ENCODE results near the gene TCF7L1.

The TCF7L1 gene

DNA sequence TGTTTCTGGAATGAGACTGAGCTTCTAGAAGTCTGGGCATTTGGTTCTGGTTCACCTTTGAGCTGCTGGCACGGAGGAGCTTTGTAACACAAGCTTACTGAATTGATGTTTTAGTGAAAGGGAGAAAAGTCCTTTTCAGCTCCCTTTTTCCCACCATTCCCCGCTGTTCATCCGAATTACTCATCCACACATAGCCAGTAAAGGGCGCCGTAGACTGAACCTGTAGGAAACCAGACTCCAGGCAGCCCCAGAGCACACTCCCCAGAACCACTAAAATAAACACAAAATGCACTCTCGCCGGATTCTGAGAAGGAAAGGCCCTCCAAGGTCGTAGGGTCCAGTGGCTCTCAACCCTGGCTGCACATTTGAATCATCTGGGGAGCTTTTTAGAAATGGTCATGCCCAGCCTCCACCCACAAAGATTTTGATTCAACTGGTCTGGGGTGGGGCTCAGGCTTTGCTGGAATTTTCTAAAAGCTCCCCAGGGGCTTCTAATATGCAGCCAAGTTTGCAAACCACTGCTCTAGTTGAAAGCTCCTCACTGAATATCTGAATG, 29.6 kb downstream of the TCF7L1 start:
- no peak for DNase-seq
- POLR2A ChIA-PET: no interaction called here

DNA sequence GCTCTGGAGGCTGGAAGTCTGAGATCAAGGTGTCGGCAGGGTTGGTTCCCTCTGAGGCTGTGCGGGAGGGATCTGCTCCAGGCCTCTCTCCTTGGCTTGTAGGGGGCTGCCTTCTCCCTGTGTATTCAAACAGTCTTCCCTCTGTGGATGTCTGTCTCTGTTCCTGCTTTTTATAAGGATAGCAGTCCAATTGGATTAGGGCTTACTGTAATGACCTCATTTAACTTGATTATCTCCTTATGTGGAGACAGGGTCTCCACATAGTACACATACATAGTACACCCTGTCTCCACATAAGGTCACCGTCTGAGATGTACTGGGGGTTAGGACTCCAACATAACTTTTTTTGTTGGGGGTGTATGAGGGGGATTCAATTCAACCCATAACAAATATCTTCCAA, 30.5 kb downstream of the TCF7L1 start:
- Histone ChIP-seq H3K36me3 (ENCODE audit: control insufficient read depth in 4 of 4, insufficient read depth in 4 of 4, low read length in 3 of 4) (no peaks in the 10 kb centered on the region), H3K27me3 (replicated peaks in 2 of 5; ENCODE audit: control insufficient read depth in 4 of 5, insufficient read depth in 5 of 5, low read length in 4 of 5) (peaks cover 0 to 4% (median 0%) of the 10 kb centered on the region in 5 experiments), H3K9me3 (ENCODE audit: control extremely low read depth in 1 of 5, control insufficient read depth in 4 of 5, insufficient read depth in 2 of 5, low read depth in 1 of 5, low read length in 4 of 5) (no peaks in the 10 kb centered on the region), H3K4me3 (ENCODE audit: control insufficient read depth in 1 of 7, extremely low read depth in 1 of 7, insufficient read depth in 4 of 7, low read depth in 2 of 7, low read length in 6 of 7) (no peak overlapping the region), H3K27ac (ENCODE audit: insufficient read depth in 1 of 2, low read depth in 1 of 2, low read length in 2 of 2, poor library complexity in 1 of 2, severe bottlenecking in 2 of 2) (no peak overlapping the region), H3K4me1 (ENCODE audit: control extremely low read depth in 1 of 4, control insufficient read depth in 4 of 4, insufficient read depth in 4 of 4, low read length in 3 of 4) (no peaks in the 10 kb centered on the region)
- DNase-seq: no peak
- WGBS (ENCODE audit: insufficient coverage): 100% methylated on average over 1 of the region's 3 CpGs
- ChIA-PET POLR2A (no interaction called here), CTCF (no interaction called here)

More for the DNA sequence above, 29.6 kb downstream of the TCF7L1 start:
- Histone ChIP-seq H3K27me3 (replicated peaks in 2 of 5; ENCODE audit: control insufficient read depth in 4 of 5, insufficient read depth in 5 of 5, low read length in 4 of 5) (peaks cover 0 to 6% (median 0%) of the 10 kb centered on the region in 5 experiments), H3K4me1 (ENCODE audit: control extremely low read depth in 1 of 4, control insufficient read depth in 4 of 4, insufficient read depth in 4 of 4, low read length in 3 of 4) (no peaks in the 10 kb centered on the region), H3K36me3 (ENCODE audit: control insufficient read depth in 4 of 4, insufficient read depth in 4 of 4, low read length in 3 of 4) (no peaks in the 10 kb centered on the region), H3K27ac (ENCODE audit: insufficient read depth in 1 of 2, low read depth in 1 of 2, low read length in 2 of 2, poor library complexity in 1 of 2, severe bottlenecking in 2 of 2) (no peak overlapping the region), H3K4me3 (ENCODE audit: control insufficient read depth in 1 of 7, extremely low read depth in 1 of 7, insufficient read depth in 4 of 7, low read depth in 2 of 7, low read length in 6 of 7) (no peak overlapping the region), H3K9me3 (ENCODE audit: control extremely low read depth in 1 of 5, control insufficient read depth in 4 of 5, insufficient read depth in 2 of 5, low read depth in 1 of 5, low read length in 4 of 5) (no peaks in the 10 kb centered on the region)
- CTCF ChIA-PET: no interaction called here
- WGBS (ENCODE audit: insufficient coverage): 91% methylated on average over 4 of the region's 8 CpGs

DNA sequence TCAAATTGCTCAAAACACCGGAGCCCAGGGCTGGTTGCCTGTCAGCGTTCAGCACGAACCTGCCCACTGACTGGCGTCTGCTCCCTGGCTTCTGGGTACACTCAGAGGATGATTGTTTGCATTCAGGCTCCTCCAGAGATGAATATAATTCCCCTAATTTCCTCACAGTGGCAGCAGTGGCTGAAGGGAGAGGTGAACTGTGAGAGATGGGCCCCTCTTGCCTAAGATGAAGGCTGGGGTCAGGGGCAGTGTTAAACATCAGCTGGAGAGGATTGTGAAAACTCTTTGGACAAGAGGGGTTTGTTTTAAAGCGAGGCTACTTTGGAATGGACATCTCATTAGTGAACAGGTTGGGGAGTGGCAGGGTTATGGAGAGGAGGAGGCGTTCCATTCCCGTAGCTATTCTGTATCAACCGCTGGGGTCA, 31.0 kb downstream of the TCF7L1 start:
- Histone ChIP-seq H3K36me3 (ENCODE audit: control insufficient read depth in 4 of 4, insufficient read depth in 4 of 4, low read length in 3 of 4) (no peaks in the 10 kb centered on the region), H3K27ac (ENCODE audit: insufficient read depth in 1 of 2, low read depth in 1 of 2, low read length in 2 of 2, poor library complexity in 1 of 2, severe bottlenecking in 2 of 2) (no peak overlapping the region), H3K4me1 (ENCODE audit: control extremely low read depth in 1 of 4, control insufficient read depth in 4 of 4, insufficient read depth in 4 of 4, low read length in 3 of 4) (no peaks in the 10 kb centered on the region), H3K4me3 (ENCODE audit: control insufficient read depth in 1 of 7, extremely low read depth in 1 of 7, insufficient read depth in 4 of 7, low read depth in 2 of 7, low read length in 6 of 7) (no peak overlapping the region), H3K27me3 (replicated peaks in 2 of 5; ENCODE audit: control insufficient read depth in 4 of 5, insufficient read depth in 5 of 5, low read length in 4 of 5) (peaks cover 0 to 3% (median 0%) of the 10 kb centered on the region in 5 experiments), H3K9me3 (ENCODE audit: control extremely low read depth in 1 of 5, control insufficient read depth in 4 of 5, insufficient read depth in 2 of 5, low read depth in 1 of 5, low read length in 4 of 5) (no peaks in the 10 kb centered on the region)
- 100% methylated on average over 2 of the region's 8 CpGs for WGBS (ENCODE audit: insufficient coverage)
- POLR2A ChIA-PET: no interaction called here
- CTCF ChIA-PET: no interaction called here
- DNase-seq: no peak

DNA sequence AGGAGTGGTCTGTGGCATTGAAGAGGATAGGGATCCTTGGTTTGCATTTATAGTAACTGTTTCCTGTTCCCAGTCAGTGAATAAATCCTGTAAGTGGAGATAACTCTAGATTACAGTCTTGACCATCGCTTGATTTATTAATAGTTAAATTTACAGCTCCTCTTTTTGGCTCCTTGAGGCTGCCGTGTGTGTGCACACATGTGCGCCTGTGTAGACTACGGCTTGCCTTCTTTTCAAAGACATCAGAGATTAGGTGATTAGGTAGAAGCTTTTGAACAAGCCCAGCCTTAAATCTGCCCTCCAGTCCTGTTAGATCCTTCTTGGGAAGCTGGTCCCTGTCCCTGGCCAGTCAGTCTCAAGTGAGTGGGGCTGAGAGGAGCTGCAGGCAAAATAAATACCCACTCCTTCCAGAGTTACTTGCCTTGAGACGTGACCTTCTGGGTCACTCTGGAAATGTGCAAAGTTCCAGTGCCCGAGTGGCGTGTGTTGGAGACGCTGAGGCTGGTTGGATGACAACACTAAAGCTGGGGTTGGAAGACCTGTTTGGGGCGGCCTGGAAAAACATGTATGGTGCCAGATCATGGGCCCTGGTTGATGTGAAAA, 32.0 kb downstream of the TCF7L1 start:
- ChIA-PET POLR2A (no interaction called here), CTCF (interaction anchor here (1.4 kb wide), 1 partner anchor 101 kb away, joined by 5 read pairs; no protein-coding TSS in a partner anchor)
- Histone ChIP-seq H3K9me3 (ENCODE audit: control extremely low read depth in 1 of 5, control insufficient read depth in 4 of 5, insufficient read depth in 2 of 5, low read depth in 1 of 5, low read length in 4 of 5) (no peaks in the 10 kb centered on the region), H3K27me3 (replicated peaks in 2 of 5; ENCODE audit: control insufficient read depth in 4 of 5, insufficient read depth in 5 of 5, low read length in 4 of 5) (peaks cover 0 to 3% (median 0%) of the 10 kb centered on the region in 5 experiments), H3K4me3 (ENCODE audit: control insufficient read depth in 1 of 7, extremely low read depth in 1 of 7, insufficient read depth in 4 of 7, low read depth in 2 of 7, low read length in 6 of 7) (no peak overlapping the region), H3K36me3 (ENCODE audit: control insufficient read depth in 4 of 4, insufficient read depth in 4 of 4, low read length in 3 of 4) (no peaks in the 10 kb centered on the region), H3K4me1 (ENCODE audit: control extremely low read depth in 1 of 4, control insufficient read depth in 4 of 4, insufficient read depth in 4 of 4, low read length in 3 of 4) (no peaks in the 10 kb centered on the region), H3K27ac (ENCODE audit: insufficient read depth in 1 of 2, low read depth in 1 of 2, low read length in 2 of 2, poor library complexity in 1 of 2, severe bottlenecking in 2 of 2) (no peak overlapping the region)
- WGBS (ENCODE audit: insufficient coverage): 93% methylated on average over 3 of the region's 9 CpGs
- no peak for DNase-seq

DNA sequence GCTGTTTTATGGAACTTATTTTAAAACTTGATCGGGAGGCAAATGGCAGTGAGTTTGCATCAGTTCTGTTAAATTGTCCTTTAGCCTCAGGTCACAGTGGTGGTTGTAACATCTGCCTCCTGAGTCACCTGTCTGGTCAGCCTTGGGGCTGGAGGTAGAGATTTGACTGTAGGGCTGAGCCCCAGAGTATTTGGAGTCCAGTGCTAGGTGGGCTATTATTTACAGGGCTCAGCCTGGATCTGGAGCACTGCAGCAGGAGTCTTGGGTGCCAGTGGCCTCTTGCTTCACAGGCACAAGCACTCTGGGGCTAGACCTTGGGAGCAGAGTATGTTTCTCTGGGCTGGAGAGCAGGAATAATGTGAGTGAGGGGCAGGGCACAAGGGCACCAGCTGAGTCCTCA, 32.8 kb downstream of the TCF7L1 start:
- Histone ChIP-seq H3K4me1 (ENCODE audit: control extremely low read depth in 1 of 4, control insufficient read depth in 4 of 4, insufficient read depth in 4 of 4, low read length in 3 of 4) (no peaks in the 10 kb centered on the region), H3K27me3 (replicated peaks in 2 of 5; ENCODE audit: control insufficient read depth in 4 of 5, insufficient read depth in 5 of 5, low read length in 4 of 5) (peaks cover 0 to 3% (median 0%) of the 10 kb centered on the region in 5 experiments), H3K27ac (ENCODE audit: insufficient read depth in 1 of 2, low read depth in 1 of 2, low read length in 2 of 2, poor library complexity in 1 of 2, severe bottlenecking in 2 of 2) (no peak overlapping the region), H3K36me3 (ENCODE audit: control insufficient read depth in 4 of 4, insufficient read depth in 4 of 4, low read length in 3 of 4) (no peaks in the 10 kb centered on the region), H3K4me3 (ENCODE audit: control insufficient read depth in 1 of 7, extremely low read depth in 1 of 7, insufficient read depth in 4 of 7, low read depth in 2 of 7, low read length in 6 of 7) (no peak overlapping the region), H3K9me3 (ENCODE audit: control extremely low read depth in 1 of 5, control insufficient read depth in 4 of 5, insufficient read depth in 2 of 5, low read depth in 1 of 5, low read length in 4 of 5) (no peaks in the 10 kb centered on the region)
- ChIA-PET POLR2A (no interaction called here), CTCF (interaction anchor here (1.4 kb wide), 1 partner anchor 100 kb away, joined by 5 read pairs; no protein-coding TSS in a partner anchor)
- DNase-seq: no peak
- WGBS (ENCODE audit: insufficient coverage): 100% methylated on average over 1 of the region's 1 CpG

DNA sequence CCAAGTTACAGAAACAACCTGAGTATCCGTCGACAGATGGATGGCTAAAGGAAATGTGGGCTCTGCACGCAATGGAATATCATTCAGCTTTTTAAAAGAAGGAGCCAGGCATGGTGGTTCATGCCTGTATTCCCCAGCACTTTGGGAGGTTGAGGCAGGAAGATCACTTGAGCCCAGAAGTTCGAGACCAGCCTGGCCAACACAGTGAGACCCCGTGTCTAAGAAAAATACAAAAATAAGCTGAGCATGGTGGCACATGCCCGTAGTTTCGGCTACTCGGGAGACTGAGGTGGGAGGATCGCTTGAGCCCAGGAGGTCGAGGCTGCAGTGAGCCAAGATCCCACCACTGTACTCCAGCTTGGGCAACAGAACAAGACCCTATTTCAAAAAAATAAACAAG, 34.3 kb downstream of the TCF7L1 start:
- Histone ChIP-seq H3K36me3 (ENCODE audit: control insufficient read depth in 4 of 4, insufficient read depth in 4 of 4, low read length in 3 of 4) (no peaks in the 10 kb centered on the region), H3K9me3 (ENCODE audit: control extremely low read depth in 1 of 5, control insufficient read depth in 4 of 5, insufficient read depth in 2 of 5, low read depth in 1 of 5, low read length in 4 of 5) (no peaks in the 10 kb centered on the region), H3K27me3 (replicated peaks in 2 of 5; ENCODE audit: control insufficient read depth in 4 of 5, insufficient read depth in 5 of 5, low read length in 4 of 5) (peaks cover 0 to 3% (median 0%) of the 10 kb centered on the region in 5 experiments), H3K4me1 (ENCODE audit: control extremely low read depth in 1 of 4, control insufficient read depth in 4 of 4, insufficient read depth in 4 of 4, low read length in 3 of 4) (no peaks in the 10 kb centered on the region), H3K27ac (ENCODE audit: insufficient read depth in 1 of 2, low read depth in 1 of 2, low read length in 2 of 2, poor library complexity in 1 of 2, severe bottlenecking in 2 of 2) (no peak overlapping the region), H3K4me3 (ENCODE audit: control insufficient read depth in 1 of 7, extremely low read depth in 1 of 7, insufficient read depth in 4 of 7, low read depth in 2 of 7, low read length in 6 of 7) (no peak overlapping the region)
- DNase-seq: no peak
- 93% methylated on average over 8 of the region's 10 CpGs for WGBS (ENCODE audit: insufficient coverage)
- POLR2A ChIA-PET: no interaction called here
- CTCF ChIA-PET: no interaction called here

DNA sequence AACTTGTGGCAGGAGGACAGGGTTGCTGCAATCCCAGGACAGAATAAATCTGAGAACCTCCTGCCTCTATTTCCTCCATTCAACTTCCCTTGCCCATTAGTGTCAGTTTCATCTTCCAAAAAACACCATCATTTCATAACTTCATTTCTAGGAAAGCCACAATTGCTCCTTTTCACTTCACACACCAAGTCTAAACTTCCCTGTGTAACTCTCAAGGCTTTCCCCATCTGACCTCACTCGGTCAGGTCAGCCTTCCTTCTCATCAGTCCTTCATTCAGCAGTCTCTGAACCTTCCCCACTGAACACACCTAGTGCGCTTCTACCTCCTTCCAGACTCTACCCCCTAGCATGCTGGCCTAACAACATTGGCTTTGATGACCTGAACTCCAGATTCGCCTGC, 35.8 kb downstream of the TCF7L1 start:
- DNase-seq: no peak
- Histone ChIP-seq H3K9me3 (ENCODE audit: control extremely low read depth in 1 of 5, control insufficient read depth in 4 of 5, insufficient read depth in 2 of 5, low read depth in 1 of 5, low read length in 4 of 5) (no peaks in the 10 kb centered on the region), H3K27ac (ENCODE audit: insufficient read depth in 1 of 2, low read depth in 1 of 2, low read length in 2 of 2, poor library complexity in 1 of 2, severe bottlenecking in 2 of 2) (no peak overlapping the region), H3K4me1 (ENCODE audit: control extremely low read depth in 1 of 4, control insufficient read depth in 4 of 4, insufficient read depth in 4 of 4, low read length in 3 of 4) (no peaks in the 10 kb centered on the region), H3K27me3 (replicated peaks in 2 of 5; ENCODE audit: control insufficient read depth in 4 of 5, insufficient read depth in 5 of 5, low read length in 4 of 5) (no peaks in the 10 kb centered on the region), H3K4me3 (ENCODE audit: control insufficient read depth in 1 of 7, extremely low read depth in 1 of 7, insufficient read depth in 4 of 7, low read depth in 2 of 7, low read length in 6 of 7) (no peak overlapping the region), H3K36me3 (ENCODE audit: control insufficient read depth in 4 of 4, insufficient read depth in 4 of 4, low read length in 3 of 4) (no peaks in the 10 kb centered on the region)
- 100% methylated on average over 2 of the region's 3 CpGs for WGBS (ENCODE audit: insufficient coverage)
- ChIA-PET CTCF (interaction anchor here (1.0 kb wide), 1 partner anchor 28 kb away, joined by 3 read pairs; no protein-coding TSS in a partner anchor), POLR2A (no interaction called here)

Data from common myeloid progenitor, CD34-positive (primary cell).